Liver (tissue), 9 donors: Measurements from ENCODE around the gene ADAMTS20. TPM values are rescaled to one million over a fixed set of nuclear protein-coding genes. Genes with fewer than 3 reads are reported as not detected.
A peak's percentile ranks its signal among the peaks of the same experiment; 100 is the strongest.

Experiments used
- DNase-seq: peaks from one replicate; pipeline ENCODE4 v3.0.0-alpha.2; 2017; ENCODE audit warnings: low spot score
- H3K27ac ChIP-seq, 2 donors: one replicate each; pipeline ENCODE4 v1.7.0; 2013; ENCODE audit warnings: inconsistent platforms in 2 of 2, low read length in 2 of 2, control low read depth in 1 of 2, low read depth in 1 of 2, mild to moderate bottlenecking in 1 of 2
- H3K27me3 ChIP-seq, 4 donors: one replicate each; pipeline versions ENCODE4 v1.6.1 to v1.7.0; 2013; ENCODE audit warnings: low read length in 3 of 4, inconsistent platforms in 1 of 4, mild to moderate bottlenecking in 1 of 4, moderate library complexity in 1 of 4; ENCODE audit not compliant: control insufficient read depth in 4 of 4, insufficient read depth in 4 of 4
- H3K36me3 ChIP-seq, 4 donors: one replicate each; pipeline versions ENCODE4 v1.6.1 to v1.7.0; 2013; ENCODE audit warnings: low read length in 3 of 4, mild to moderate bottlenecking in 3 of 4, low read depth in 1 of 4, moderate library complexity in 1 of 4; ENCODE audit not compliant: control insufficient read depth in 4 of 4, insufficient read depth in 3 of 4
- H3K4me1 ChIP-seq, 4 donors: one replicate each; pipeline versions ENCODE4 v1.6.1 to v1.7.0; 2013; ENCODE audit warnings: low read length in 3 of 4, mild to moderate bottlenecking in 3 of 4, moderate library complexity in 1 of 4; ENCODE audit not compliant: control insufficient read depth in 4 of 4, insufficient read depth in 4 of 4
- H3K4me3 ChIP-seq, 3 donors: one replicate each; pipeline versions ENCODE4 v1.6.1 to v1.7.0; 2013; ENCODE audit warnings: low read length in 3 of 3, control low read depth in 1 of 3, low read depth in 1 of 3, mild to moderate bottlenecking in 1 of 3
- H3K9ac ChIP-seq, 2 donors: one replicate each; pipeline ENCODE4 v1.7.0; 2013; ENCODE audit warnings: low read length in 2 of 2, mild to moderate bottlenecking in 2 of 2, moderate library complexity in 2 of 2, control low read depth in 1 of 2, low read depth in 1 of 2
- H3K9me3 ChIP-seq, 4 donors: one replicate each; pipeline versions ENCODE4 v1.6.1 to v1.7.0; 2013; ENCODE audit warnings: low read length in 3 of 4; ENCODE audit not compliant: control insufficient read depth in 4 of 4
- FOXA2 ChIP-seq: IDR thresholded peaks from 2 replicates; pipeline ENCODE4 v1.6.1; 2016; ENCODE audit warnings: antibody characterized with exemption
- GABPA ChIP-seq, 2 donors: IDR thresholded peaks in 1 of 2; conservative IDR thresholded peaks in 1 of 2; 2 replicates each; pipeline ENCODE4 v1.6.1; 2016; ENCODE audit warnings: antibody characterized with exemption in 2 of 2, mild to moderate bottlenecking in 1 of 2, moderate library complexity in 1 of 2
- HNF4A ChIP-seq, 2 donors: conservative IDR thresholded peaks; 2 replicates each; pipeline ENCODE4 v1.6.1; 2016; ENCODE audit warnings: antibody characterized with exemption in 2 of 2, mild to moderate bottlenecking in 2 of 2
- HNF4G ChIP-seq: IDR thresholded peaks from 2 replicates; pipeline ENCODE4 v1.6.1; 2016; ENCODE audit warnings: antibody characterized with exemption
- NR2F2 ChIP-seq: IDR thresholded peaks from 2 replicates; pipeline ENCODE4 v1.6.1; 2016; ENCODE audit warnings: antibody characterized with exemption
- RAD21 ChIP-seq, 2 donors: IDR thresholded peaks; 2 replicates each; pipeline ENCODE4 v1.6.1; 2016; ENCODE audit warnings: antibody characterized with exemption in 2 of 2, mild to moderate bottlenecking in 2 of 2
- SP1 ChIP-seq: IDR thresholded peaks from 2 replicates; pipeline ENCODE4 v1.6.1; 2018; ENCODE audit warnings: antibody characterized with exemption, mild to moderate bottlenecking
- WGBS: extraction: QIAGEN DNeasy Blood & Tissue Kit; methylation state at CpG from one replicate; pipeline ENCODE4 v1.1.7; 2013; 5-methylcytosine and 5-hydroxymethylcytosine counted together
- polyA plus RNA-seq, 2 donors: library from polyadenylated mRNA; stranded (reverse) in 1 of 2; unstranded in 1 of 2; fragments of 200-250 nt in 1 of 2; fragments of >200 nt in 1 of 2; fragmentation: Nextera tagmentation in 1 of 2; extraction: Ambion mirVana in 1 of 2; gene quantifications; one replicate each; pipeline versions ENCODE4 v1.2.1 to v1.2.3, GENCODE V29; 2013 to 2015
- total RNA-seq, 2 donors: library from RNA; depleted of rRNA; stranded (reverse); fragments of >200 nt; gene quantifications; one replicate each; pipeline ENCODE4 v1.2.3, GENCODE V29; 2014
- TF ChIP-seq, protein P1 (sequence below): IDR thresholded peaks from 2 replicates; pipeline ENCODE4 v1.6.1; 2016; ENCODE audit warnings: antibody characterized with exemption
- TF ChIP-seq, protein P2 (sequence below): IDR thresholded peaks from 2 replicates; pipeline ENCODE4 v1.6.1; 2016; ENCODE audit warnings: antibody characterized with exemption
- TF ChIP-seq, protein P3 (sequence below): IDR thresholded peaks from 2 replicates; pipeline ENCODE4 v1.6.1; 2016; ENCODE audit warnings: antibody characterized with exemption, mild to moderate bottlenecking
- TF ChIP-seq, protein P4 (sequence below): fragments of 150-350 bp; IDR thresholded peaks from 2 replicates; pipeline ENCODE4 v1.5.1; 2017; ENCODE audit warnings: improper control_type of control experiment, low read depth, low read length; ENCODE audit not compliant: missing input control
- donor health status: healthy.
- donor health status: healthy.
- donor health status: healthy.
- donor health status: healthy.
- donor health status: healthy.

Gene ADAMTS20
- total and polyA plus RNA-seq, 4 donors, result 0.05 TPM; not detected in 3

DNA sequence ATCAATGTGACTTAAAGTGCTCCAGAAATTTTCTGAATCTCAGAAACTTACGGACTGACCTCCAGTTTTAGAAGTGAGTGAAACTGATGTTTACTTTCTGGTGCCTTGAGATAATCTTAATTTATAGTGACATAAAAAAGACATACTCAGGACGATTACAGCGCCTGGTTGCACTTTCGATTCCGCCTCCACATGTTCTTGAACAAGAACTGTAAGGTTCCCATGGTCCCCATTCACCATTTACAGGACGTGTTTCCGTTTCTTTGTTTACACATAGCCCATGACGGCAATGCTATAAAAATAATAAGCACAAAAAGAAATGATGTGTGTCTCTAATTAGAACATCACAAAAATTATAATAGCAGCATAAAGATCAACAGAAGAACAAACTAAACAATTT is 98.2 kb downstream of the ADAMTS20 start:
- 75% methylated on average over 8 of the region's 8 CpGs for WGBS
- H3K4me3 ChIP-seq, result no peak overlapping the region
- no peaks in the 10 kb centered on the region for H3K36me3 ChIP-seq
- no peak overlapping the region for H3K27ac ChIP-seq
- H3K9me3 ChIP-seq, result peaks cover 0 to 6% (median 4%) of the 10 kb centered on the region in 4 donors
- no peaks in the 10 kb centered on the region for H3K27me3 ChIP-seq
- no peak for DNase-seq
- TF ChIP-seq FOXA2 (no peak), HNF4A (conservative IDR thresholded peaks at IDR 0.05) (no peak), HNF4G (no peak), NR2F2 (no peak), SP1 (no peak), GABPA (IDR thresholded peaks at IDR 0.05 in 1 of 2, conservative IDR thresholded peaks at IDR 0.05 in 1 of 2) (no peak)
- TF ChIP-seq, protein P1, sequence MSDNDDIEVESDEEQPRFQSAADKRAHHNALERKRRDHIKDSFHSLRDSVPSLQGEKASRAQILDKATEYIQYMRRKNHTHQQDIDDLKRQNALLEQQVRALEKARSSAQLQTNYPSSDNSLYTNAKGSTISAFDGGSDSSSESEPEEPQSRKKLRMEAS, result no peak
- TF ChIP-seq, protein P2, sequence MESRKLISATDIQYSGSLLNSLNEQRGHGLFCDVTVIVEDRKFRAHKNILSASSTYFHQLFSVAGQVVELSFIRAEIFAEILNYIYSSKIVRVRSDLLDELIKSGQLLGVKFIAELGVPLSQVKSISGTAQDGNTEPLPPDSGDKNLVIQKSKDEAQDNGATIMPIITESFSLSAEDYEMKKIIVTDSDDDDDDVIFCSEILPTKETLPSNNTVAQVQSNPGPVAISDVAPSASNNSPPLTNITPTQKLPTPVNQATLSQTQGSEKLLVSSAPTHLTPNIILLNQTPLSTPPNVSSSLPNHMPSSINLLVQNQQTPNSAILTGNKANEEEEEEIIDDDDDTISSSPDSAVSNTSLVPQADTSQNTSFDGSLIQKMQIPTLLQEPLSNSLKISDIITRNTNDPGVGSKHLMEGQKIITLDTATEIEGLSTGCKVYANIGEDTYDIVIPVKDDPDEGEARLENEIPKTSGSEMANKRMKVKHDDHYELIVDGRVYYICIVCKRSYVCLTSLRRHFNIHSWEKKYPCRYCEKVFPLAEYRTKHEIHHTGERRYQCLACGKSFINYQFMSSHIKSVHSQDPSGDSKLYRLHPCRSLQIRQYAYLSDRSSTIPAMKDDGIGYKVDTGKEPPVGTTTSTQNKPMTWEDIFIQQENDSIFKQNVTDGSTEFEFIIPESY, result no peak
- TF ChIP-seq, protein P3, sequence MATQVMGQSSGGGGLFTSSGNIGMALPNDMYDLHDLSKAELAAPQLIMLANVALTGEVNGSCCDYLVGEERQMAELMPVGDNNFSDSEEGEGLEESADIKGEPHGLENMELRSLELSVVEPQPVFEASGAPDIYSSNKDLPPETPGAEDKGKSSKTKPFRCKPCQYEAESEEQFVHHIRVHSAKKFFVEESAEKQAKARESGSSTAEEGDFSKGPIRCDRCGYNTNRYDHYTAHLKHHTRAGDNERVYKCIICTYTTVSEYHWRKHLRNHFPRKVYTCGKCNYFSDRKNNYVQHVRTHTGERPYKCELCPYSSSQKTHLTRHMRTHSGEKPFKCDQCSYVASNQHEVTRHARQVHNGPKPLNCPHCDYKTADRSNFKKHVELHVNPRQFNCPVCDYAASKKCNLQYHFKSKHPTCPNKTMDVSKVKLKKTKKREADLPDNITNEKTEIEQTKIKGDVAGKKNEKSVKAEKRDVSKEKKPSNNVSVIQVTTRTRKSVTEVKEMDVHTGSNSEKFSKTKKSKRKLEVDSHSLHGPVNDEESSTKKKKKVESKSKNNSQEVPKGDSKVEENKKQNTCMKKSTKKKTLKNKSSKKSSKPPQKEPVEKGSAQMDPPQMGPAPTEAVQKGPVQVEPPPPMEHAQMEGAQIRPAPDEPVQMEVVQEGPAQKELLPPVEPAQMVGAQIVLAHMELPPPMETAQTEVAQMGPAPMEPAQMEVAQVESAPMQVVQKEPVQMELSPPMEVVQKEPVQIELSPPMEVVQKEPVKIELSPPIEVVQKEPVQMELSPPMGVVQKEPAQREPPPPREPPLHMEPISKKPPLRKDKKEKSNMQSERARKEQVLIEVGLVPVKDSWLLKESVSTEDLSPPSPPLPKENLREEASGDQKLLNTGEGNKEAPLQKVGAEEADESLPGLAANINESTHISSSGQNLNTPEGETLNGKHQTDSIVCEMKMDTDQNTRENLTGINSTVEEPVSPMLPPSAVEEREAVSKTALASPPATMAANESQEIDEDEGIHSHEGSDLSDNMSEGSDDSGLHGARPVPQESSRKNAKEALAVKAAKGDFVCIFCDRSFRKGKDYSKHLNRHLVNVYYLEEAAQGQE, result no peak
- H3K9ac ChIP-seq, result no peak overlapping the region
- no peaks in the 10 kb centered on the region for H3K4me1 ChIP-seq

DNA sequence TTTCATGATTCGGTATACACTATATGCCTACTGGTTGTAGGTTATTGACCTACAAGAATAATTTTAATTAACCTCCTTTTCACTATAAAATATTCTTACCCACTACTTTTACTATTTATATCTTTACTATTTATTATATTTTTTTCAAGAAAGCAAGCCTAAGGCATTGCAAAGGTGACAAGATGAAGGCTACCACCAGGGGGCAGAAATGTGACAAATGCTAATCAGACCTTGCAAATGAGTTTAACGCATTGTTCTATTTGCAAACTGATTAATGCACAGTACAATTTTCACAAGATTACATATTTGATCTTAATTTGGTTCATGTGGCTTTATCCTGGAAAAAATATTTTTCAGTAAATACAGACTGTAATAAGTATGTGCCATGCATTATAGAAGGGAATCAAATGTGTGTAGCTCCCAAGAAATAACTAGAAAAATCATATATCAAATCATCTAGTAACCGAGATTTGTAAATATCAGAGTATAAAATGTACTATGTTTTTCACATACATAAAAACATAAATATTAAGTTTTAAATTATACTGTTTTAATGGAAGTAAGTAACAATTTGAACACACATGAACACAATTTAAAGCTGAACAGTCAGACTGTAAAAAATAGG is 107.0 kb downstream of the ADAMTS20 start:
- Histone ChIP-seq H3K9me3 (no peaks in the 10 kb centered on the region), H3K27me3 (no peaks in the 10 kb centered on the region), H3K36me3 (no peaks in the 10 kb centered on the region), H3K4me1 (no peaks in the 10 kb centered on the region), H3K9ac (no peak overlapping the region), H3K4me3 (no peak overlapping the region), H3K27ac (no peak overlapping the region)
- TF ChIP-seq, protein P4, sequence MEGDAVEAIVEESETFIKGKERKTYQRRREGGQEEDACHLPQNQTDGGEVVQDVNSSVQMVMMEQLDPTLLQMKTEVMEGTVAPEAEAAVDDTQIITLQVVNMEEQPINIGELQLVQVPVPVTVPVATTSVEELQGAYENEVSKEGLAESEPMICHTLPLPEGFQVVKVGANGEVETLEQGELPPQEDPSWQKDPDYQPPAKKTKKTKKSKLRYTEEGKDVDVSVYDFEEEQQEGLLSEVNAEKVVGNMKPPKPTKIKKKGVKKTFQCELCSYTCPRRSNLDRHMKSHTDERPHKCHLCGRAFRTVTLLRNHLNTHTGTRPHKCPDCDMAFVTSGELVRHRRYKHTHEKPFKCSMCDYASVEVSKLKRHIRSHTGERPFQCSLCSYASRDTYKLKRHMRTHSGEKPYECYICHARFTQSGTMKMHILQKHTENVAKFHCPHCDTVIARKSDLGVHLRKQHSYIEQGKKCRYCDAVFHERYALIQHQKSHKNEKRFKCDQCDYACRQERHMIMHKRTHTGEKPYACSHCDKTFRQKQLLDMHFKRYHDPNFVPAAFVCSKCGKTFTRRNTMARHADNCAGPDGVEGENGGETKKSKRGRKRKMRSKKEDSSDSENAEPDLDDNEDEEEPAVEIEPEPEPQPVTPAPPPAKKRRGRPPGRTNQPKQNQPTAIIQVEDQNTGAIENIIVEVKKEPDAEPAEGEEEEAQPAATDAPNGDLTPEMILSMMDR, result peak; percentile 54
- TF ChIP-seq FOXA2, result no peak
- peak; percentile 60 to 73 for TF ChIP-seq RAD21 (IDR thresholded peaks at IDR 0.05)
- DNase-seq, result peak; percentile 43
- WGBS, result 43% methylated on average over 3 of the region's 3 CpGs
